K562 (cell line): ENCODE measurements around the gene SLC5A4. TPM values are rescaled to one million over a fixed set of nuclear protein-coding genes. Genes with fewer than 3 reads are reported as not detected.
"Not testable (repeated sequence)": the region's sequence is repeated elsewhere in the genome, so short reads cannot be mapped to it uniquely, and the experiment has no call there.

Experiments used
- ATAC-seq: fragments of 200-7000 bp; cut with Tn5 transposase; 3 replicates; pipeline ENCODE4 v1.9.1; 2020; ENCODE audit warnings: moderate library complexity
- BruUV-seq: library from RNA; stranded (reverse); fragments of 400-500 nt; replicated peaks from 2 replicates; lab custom pipeline; 2021; lab: Mats Ljungman, UMichigan
- CTCF ChIA-PET: fragments of 300-600 bp; formaldehyde crosslinking; extraction: SDS; loops from one replicate; lab custom pipeline; 2021; ENCODE audit warnings: low intra/inter-chr PET ratio; lab: Yijun Ruan, JAX
- POLR2A ChIA-PET: fragments of 300-600, 350-650 bp; sonication (Branson Sonifier 250); formaldehyde crosslinking; extraction: SDS; loops from one replicate; lab custom pipeline; 2021; ENCODE audit warnings: antibody characterized with exemption, inconsistent platforms; lab: Yijun Ruan, JAX
- DNase-seq, 4 experiments: peaks; one replicate each; pipeline versions ENCODE4 v3.0.0 to v3.0.0-alpha.2; 2011 to 2018; ENCODE audit warnings: low spot score in 3 of 4, mixed read lengths in 3 of 4; ENCODE audit errors: extremely low read depth in 1 of 4
- FAIRE-seq: peaks from 2 replicates; lab custom pipeline; 2011; peaks lifted over from hg19 to GRCh38; lab: Jason Lieb, UNC
- H2AFZ ChIP-seq: 2 replicates; pipeline ENCODE4 v1.6.0; 2011; ENCODE audit warnings: low read depth, low read length, control low read depth, inconsistent platforms
- H3K27ac ChIP-seq: fragments of 200-600 bp; 3 replicates; pipeline ENCODE4 v1.8.0; 2011; ENCODE audit warnings: low read depth, mild to moderate bottlenecking, control low read depth, inconsistent platforms, low read length, moderate library complexity, mixed read lengths; ENCODE audit errors: extremely low read depth
- H3K27me3 ChIP-seq, 2 experiments: fragments of 300-600 bp in 1 of 2; 2 replicates in 1 of 2; 3 replicates in 1 of 2; pipeline versions ENCODE4 v1.6.0 to v1.8.0; 2011; ENCODE audit warnings: inconsistent platforms in 2 of 2, low read length in 2 of 2, mild to moderate bottlenecking in 1 of 2, mixed read lengths in 1 of 2, moderate library complexity in 1 of 2; ENCODE audit not compliant: control insufficient read depth in 2 of 2, insufficient read depth in 2 of 2
- H3K36me3 ChIP-seq: fragments of 300-600 bp; 3 replicates; pipeline ENCODE4 v1.8.0; 2011; ENCODE audit warnings: mild to moderate bottlenecking, low read length, inconsistent platforms; ENCODE audit not compliant: control insufficient read depth, insufficient read depth
- H3K4me1 ChIP-seq, 2 experiments: fragments of 200-600 bp in 1 of 2; replicated peaks in 1 of 2; 2 replicates in 1 of 2; 3 replicates in 1 of 2; pipeline versions ENCODE4 v1.5.1 to v1.8.0; 2011; ENCODE audit warnings: inconsistent platforms in 2 of 2, low read length in 2 of 2, mild to moderate bottlenecking in 1 of 2, mixed read lengths in 1 of 2, moderate library complexity in 1 of 2; ENCODE audit not compliant: control insufficient read depth in 2 of 2, insufficient read depth in 2 of 2
- H3K4me2 ChIP-seq: 2 replicates; pipeline ENCODE4 v1.6.1; 2011; ENCODE audit warnings: low read length, control low read depth, inconsistent platforms, mixed read lengths; ENCODE audit not compliant: insufficient read depth
- H3K4me3 ChIP-seq: fragments of 200-600 bp; sonication (generic), shearing (Covaris generic); 2 replicates; pipeline ENCODE4 v1.5.1; 2016; ENCODE audit warnings: control low read depth, inconsistent platforms
- H3K79me2 ChIP-seq: fragments of 200-600 bp; 3 replicates; pipeline ENCODE4 v1.8.0; 2011; ENCODE audit warnings: low read length, inconsistent platforms; ENCODE audit not compliant: control insufficient read depth, insufficient read depth
- H3K9ac ChIP-seq, 2 experiments: 2 replicates each; pipeline versions ENCODE4 v1.6.0 to v1.6.1; 2011; ENCODE audit warnings: low read depth in 2 of 2, low read length in 2 of 2, control low read depth in 1 of 2, inconsistent platforms in 1 of 2, mild to moderate bottlenecking in 1 of 2, mixed read lengths in 1 of 2; ENCODE audit not compliant: insufficient read depth in 1 of 2
- H3K9me1 ChIP-seq: one replicate; pipeline ENCODE4 v1.6.0; 2011; ENCODE audit warnings: inconsistent platforms, mild to moderate bottlenecking, low read length, moderate library complexity; ENCODE audit not compliant: control insufficient read depth, insufficient read depth
- H3K9me3 ChIP-seq: replicated peaks from 2 replicates; pipeline ENCODE4 v1.5.1; 2011; ENCODE audit warnings: low read depth, low read length, inconsistent platforms; ENCODE audit not compliant: control insufficient read depth, insufficient read depth
- H4K20me1 ChIP-seq: replicated peaks from 2 replicates; pipeline ENCODE4 v1.6.1; 2011; ENCODE audit warnings: low read length, inconsistent platforms, mixed read lengths; ENCODE audit not compliant: control insufficient read depth, insufficient read depth
- NFE2 ChIP-seq: IDR thresholded peaks from 2 replicates; pipeline ENCODE4 v1.6.1; 2014; ENCODE audit warnings: antibody characterized with exemption, low read depth
- NUFIP1 ChIP-seq: fragments of 450-650 bp; IDR thresholded peaks from 2 replicates; pipeline ENCODE4 v1.6.1; 2018; ENCODE audit not compliant: partially characterized antibody
- POLR2AphosphoS5 ChIP-seq: IDR thresholded peaks from 2 replicates; pipeline ENCODE4 v1.6.1; 2011; ENCODE audit warnings: mild to moderate bottlenecking, low read depth, low read length, moderate library complexity; ENCODE audit not compliant: control insufficient read depth, insufficient read depth
- TBP ChIP-seq: optimal IDR thresholded peaks from 2 replicates; pipeline ENCODE3; 2011; ENCODE audit warnings: low read depth, low read length, improper control_type of control experiment
- TCF15 ChIP-seq: fragments of 250-450 bp; sonication (Bioruptor Pico); IDR thresholded peaks from 2 replicates; pipeline ENCODE4 v1.8.0; 2022; ENCODE audit warnings: moderate library complexity, mild to moderate bottlenecking, inconsistent platforms
- ZFP30 ChIP-seq: fragments of 250-450 bp; sonication (Bioruptor Pico); IDR thresholded peaks from 2 replicates; pipeline ENCODE4 v1.8.0; 2022; ENCODE audit warnings: moderate library complexity, mild to moderate bottlenecking, inconsistent platforms, borderline replicate concordance
- ZFPM2 ChIP-seq: fragments of 250-450 bp; sonication (Bioruptor Pico); IDR thresholded peaks from 2 replicates; pipeline ENCODE4 v1.5.1; 2022; ENCODE audit warnings: mild to moderate bottlenecking
- ZNF174 ChIP-seq: fragments of 250-450 bp; sonication (Bioruptor Pico); IDR thresholded peaks from 2 replicates; pipeline ENCODE4 v1.4.0; 2020; ENCODE audit warnings: mild to moderate bottlenecking
- ZNF695 ChIP-seq: fragments of 450-650 bp; formaldehyde crosslinking; IDR thresholded peaks from 2 replicates; pipeline ENCODE4 v1.4.0; 2020; ENCODE audit warnings: mild to moderate bottlenecking, moderate library complexity
- WGBS: fragments of 100-300 bp; shearing (Covaris generic); methylation state at CpG from one replicate; pipeline ENCODE4 v1.1.6; 2016; ENCODE audit warnings: low coverage, mixed read lengths; ENCODE audit not compliant: insufficient coverage; ENCODE audit errors: missing lambda C conversion rate; 5-methylcytosine and 5-hydroxymethylcytosine counted together
- in situ Hi-C: fragments of 300-500 bp; cut with MboI; formaldehyde crosslinking; loops from 4 replicates; pipeline ENCODE4 v1.15.0; 2018; ENCODE audit warnings: inconsistent platforms, mixed read lengths
- intact Hi-C: fragments of 100-400 bp; cut with micrococcal nuclease; formaldehyde crosslinking; loops from 2 replicates; pipeline ENCODE4 v1.14.2; 2022
- polyA plus RNA-seq, 8 experiments: library from polyadenylated mRNA; depleted of rRNA in 4 of 8; stranded (reverse) in 5 of 8; unstranded in 3 of 8; fragments of >200 nt; fragmentation: Nextera tagmentation in 2 of 8; fragmentation: Illumina TruSeq in 1 of 8; extraction: Ambion mirVana in 2 of 8; extraction: Trizol in 1 of 8; gene quantifications; 2 replicates each; pipeline versions ENCODE4 v1.2.1 to v1.2.3, GENCODE V29; 2011 to 2014; ENCODE audit warnings: inconsistent platforms in 1 of 8, missing spikeins in 1 of 8
- total RNA-seq, 7 experiments: library from RNA; depleted of rRNA in 6 of 7; stranded (reverse); fragments of >200 nt in 6 of 7; fragmentation: Illumina TruSeq in 2 of 7; extraction: Trizol in 2 of 7; gene quantifications; 2 replicates each; pipeline versions ENCODE4 v1.2.1 to v1.2.3, GENCODE V29; 2011 to 2021; ENCODE audit warnings: low replicate concordance in 1 of 7
- TF ChIP-seq, protein P1 (sequence below): sonication (generic); formaldehyde crosslinking; IDR thresholded peaks from 2 replicates; pipeline ENCODE4 v1.8.0; 2022; ENCODE audit warnings: mild to moderate bottlenecking, missing genetic modification reagents
- TF ChIP-seq, protein P2 (sequence below): sonication (generic); formaldehyde crosslinking; IDR thresholded peaks from 2 replicates; pipeline ENCODE4 v1.8.0; 2022; ENCODE audit warnings: mild to moderate bottlenecking, missing genetic modification reagents, borderline replicate concordance
- TF ChIP-seq, protein P3 (sequence below): sonication (generic); formaldehyde crosslinking; IDR thresholded peaks from 2 replicates; pipeline ENCODE4 v1.9.0; 2022; ENCODE audit warnings: mild to moderate bottlenecking, missing genetic modification reagents

The SLC5A4 gene
- total and polyA plus RNA-seq, 9 of the 15 experiments (the other 6 are each of a cell fraction or from before 2014, with no cell fraction given), result not detected

DNA sequence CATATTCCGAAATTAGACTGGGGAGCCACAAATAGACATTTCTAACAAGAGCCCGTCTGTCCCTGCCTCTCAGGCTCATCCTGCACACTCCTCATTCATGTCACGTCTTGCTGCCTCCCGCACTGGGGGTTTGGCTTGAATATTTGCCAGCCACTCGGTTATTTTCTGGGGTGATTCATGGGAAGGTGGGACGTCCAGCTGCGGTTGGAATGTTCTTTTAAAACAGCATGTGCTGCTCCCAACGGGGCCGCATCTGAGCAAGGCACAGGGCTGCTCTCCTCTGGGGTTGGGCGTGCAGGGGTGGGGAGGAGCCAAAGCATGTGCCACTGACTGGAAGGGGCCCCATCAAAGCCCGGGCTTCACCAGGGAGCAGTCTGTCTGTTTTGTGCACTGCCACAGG is 25.9 kb upstream of the SLC5A4 start:
- H3K79me2 ChIP-seq, result no peaks in the 10 kb centered on the region
- no peak for TF ChIP-seq NFE2
- TF ChIP-seq TBP, result no peak
- TF ChIP-seq, protein P1, sequence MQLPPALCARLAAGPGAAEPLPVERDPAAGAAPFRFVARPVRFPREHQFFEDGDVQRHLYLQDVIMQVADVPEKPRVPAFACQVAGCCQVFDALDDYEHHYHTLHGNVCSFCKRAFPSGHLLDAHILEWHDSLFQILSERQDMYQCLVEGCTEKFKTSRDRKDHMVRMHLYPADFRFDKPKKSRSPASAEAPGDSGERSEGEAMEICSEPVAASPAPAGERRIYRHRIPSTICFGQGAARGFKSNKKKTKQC (CRISPR knock-in tag), result no peak
- TF ChIP-seq NUFIP1, result no peak
- no peak for TF ChIP-seq ZFPM2
- TF ChIP-seq, protein P2, sequence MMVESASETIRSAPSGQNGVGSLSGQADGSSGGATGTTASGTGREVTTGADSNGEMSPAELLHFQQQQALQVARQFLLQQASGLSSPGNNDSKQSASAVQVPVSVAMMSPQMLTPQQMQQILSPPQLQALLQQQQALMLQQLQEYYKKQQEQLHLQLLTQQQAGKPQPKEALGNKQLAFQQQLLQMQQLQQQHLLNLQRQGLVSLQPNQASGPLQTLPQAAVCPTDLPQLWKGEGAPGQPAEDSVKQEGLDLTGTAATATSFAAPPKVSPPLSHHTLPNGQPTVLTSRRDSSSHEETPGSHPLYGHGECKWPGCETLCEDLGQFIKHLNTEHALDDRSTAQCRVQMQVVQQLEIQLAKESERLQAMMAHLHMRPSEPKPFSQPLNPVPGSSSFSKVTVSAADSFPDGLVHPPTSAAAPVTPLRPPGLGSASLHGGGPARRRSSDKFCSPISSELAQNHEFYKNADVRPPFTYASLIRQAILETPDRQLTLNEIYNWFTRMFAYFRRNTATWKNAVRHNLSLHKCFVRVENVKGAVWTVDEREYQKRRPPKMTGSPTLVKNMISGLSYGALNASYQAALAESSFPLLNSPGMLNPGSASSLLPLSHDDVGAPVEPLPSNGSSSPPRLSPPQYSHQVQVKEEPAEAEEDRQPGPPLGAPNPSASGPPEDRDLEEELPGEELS (CRISPR knock-in tag), result no peak
- TF ChIP-seq, protein P3, sequence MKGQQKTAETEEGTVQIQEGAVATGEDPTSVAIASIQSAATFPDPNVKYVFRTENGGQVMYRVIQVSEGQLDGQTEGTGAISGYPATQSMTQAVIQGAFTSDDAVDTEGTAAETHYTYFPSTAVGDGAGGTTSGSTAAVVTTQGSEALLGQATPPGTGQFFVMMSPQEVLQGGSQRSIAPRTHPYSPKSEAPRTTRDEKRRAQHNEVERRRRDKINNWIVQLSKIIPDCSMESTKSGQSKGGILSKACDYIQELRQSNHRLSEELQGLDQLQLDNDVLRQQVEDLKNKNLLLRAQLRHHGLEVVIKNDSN (CRISPR knock-in tag), result no peak
- TF ChIP-seq ZNF695 (CRISPR knock-in tag), result no peak
- no peak for TF ChIP-seq ZNF174
- TF ChIP-seq ZFP30 (CRISPR knock-in tag), result no peak
- TF ChIP-seq POLR2AphosphoS5, result no peak
- TF ChIP-seq TCF15 (CRISPR knock-in tag), result no peak
- TF ChIP-seq, all 486 proteins: peak for 0
- no peaks in the 10 kb centered on the region for H3K4me1 ChIP-seq
- no peaks in the 10 kb centered on the region for H4K20me1 ChIP-seq
- no peak for DNase-seq
- no peaks in the 10 kb centered on the region; a peak in 1 of 5 replicates for H3K27me3 ChIP-seq
- no TSS peak for BruUV-seq
- ChIA-PET CTCF (no interaction called here), POLR2A (no interaction called here)
- WGBS, result 2% methylated on average over 7 of the region's 11 CpGs
- no peak overlapping the region for H2AFZ ChIP-seq
- in situ Hi-C loops (no loop called here), intact Hi-C loops (no loop called here)
- H3K36me3 ChIP-seq, result no peaks in the 10 kb centered on the region
- no peaks in the 10 kb centered on the region for H3K9me3 ChIP-seq
- no peak for FAIRE-seq
- H3K4me2 ChIP-seq, result no peak overlapping the region
- H3K9me1 ChIP-seq, result no peaks in the 10 kb centered on the region
- H3K27ac ChIP-seq, result no peak overlapping the region
- H3K4me3 ChIP-seq, result no peak overlapping the region
- ATAC-seq, result no peak
- H3K9ac ChIP-seq, result no peak overlapping the region

- H3K9me3 ChIP-seq, DNase-seq, H3K9me1 ChIP-seq, POLR2A ChIA-PET, BruUV-seq, H4K20me1 ChIP-seq, H2AFZ ChIP-seq, H3K27ac ChIP-seq, H3K9ac ChIP-seq, CTCF ChIA-PET, H3K79me2 ChIP-seq, H3K4me3 ChIP-seq, H3K36me3 ChIP-seq, H3K4me1 ChIP-seq, H3K4me2 ChIP-seq, in situ Hi-C loops, FAIRE-seq, intact Hi-C loops, ATAC-seq: not testable (repeated sequence)
- peaks cover 14 to 26% of the 10 kb centered on the region in 2 experiments; a peak in 3 of 5 replicates for H3K27me3 ChIP-seq
- no CpG with 5 or more reads among the region's 4 CpGs for WGBS
These were observed 20.2 kb upstream of the SLC5A4 start for GRCh38 chr22:32275353-32275752.
